Keratinocyte (primary cell): ENCODE results near the gene ZNF397. TPM values are rescaled to one million over a fixed set of nuclear protein-coding genes. Genes with fewer than 3 reads are reported as not detected.

Experiments used
- DNase-seq: peaks from one replicate; pipeline ENCODE4 v3.0.0-alpha.2; 2011; ENCODE audit warnings: low read depth, missing footprints, low spot score
- FAIRE-seq: peaks from 2 replicates; lab custom pipeline; 2011; peaks lifted over from hg19 to GRCh38; lab: Jason Lieb, UNC
- H2AFZ ChIP-seq: 2 replicates; pipeline ENCODE4 v1.6.0; 2012; ENCODE audit warnings: low read length, control low read depth, inconsistent platforms; ENCODE audit not compliant: control insufficient read depth
- H3K27ac ChIP-seq: 2 replicates; pipeline ENCODE4 v1.5.1; 2011; ENCODE audit warnings: low read length; ENCODE audit not compliant: control insufficient read depth, insufficient read depth
- H3K27me3 ChIP-seq: 3 replicates; pipeline ENCODE4 v1.6.0; 2011; ENCODE audit warnings: low read length; ENCODE audit not compliant: control insufficient read depth, insufficient read depth; ENCODE audit errors: extremely low read depth
- H3K36me3 ChIP-seq, 2 experiments: 2 replicates in 1 of 2; 3 replicates in 1 of 2; pipeline ENCODE4 v1.5.1; 2011; ENCODE audit warnings: low read length in 2 of 2, mild to moderate bottlenecking in 1 of 2; ENCODE audit not compliant: control insufficient read depth in 2 of 2, insufficient read depth in 2 of 2; ENCODE audit errors: extremely low read depth in 1 of 2
- H3K4me1 ChIP-seq: 3 replicates; pipeline ENCODE4 v1.5.1; 2011; ENCODE audit warnings: low read length; ENCODE audit not compliant: control insufficient read depth, insufficient read depth; ENCODE audit errors: extremely low read depth
- H3K4me2 ChIP-seq: 3 replicates; pipeline ENCODE4 v1.6.0; 2011; ENCODE audit warnings: low read depth, low read length; ENCODE audit not compliant: control insufficient read depth, insufficient read depth; ENCODE audit errors: extremely low read depth
- H3K4me3 ChIP-seq, 3 experiments: fragments of 200-600 bp in 1 of 3; sonication (generic) in 1 of 3; 2 replicates in 2 of 3; 3 replicates in 1 of 3; pipeline ENCODE4 v1.5.1; 2011 to 2016; ENCODE audit warnings: low read length in 3 of 3, mild to moderate bottlenecking in 3 of 3, control low read depth in 2 of 3, inconsistent platforms in 1 of 3, low read depth in 1 of 3, mixed read lengths in 1 of 3, mixed run types in 1 of 3, moderate library complexity in 1 of 3; ENCODE audit not compliant: control insufficient read depth in 2 of 3, insufficient read depth in 2 of 3; ENCODE audit errors: extremely low read depth in 1 of 3
- H3K79me2 ChIP-seq: 2 replicates; pipeline ENCODE4 v1.6.0; 2012; ENCODE audit warnings: low read length; ENCODE audit not compliant: control insufficient read depth, insufficient read depth
- H3K9ac ChIP-seq: 3 replicates; pipeline ENCODE4 v1.6.0; 2011; ENCODE audit warnings: low read length; ENCODE audit not compliant: control insufficient read depth, insufficient read depth; ENCODE audit errors: extremely low read depth
- H3K9me1 ChIP-seq: 3 replicates; pipeline ENCODE4 v1.6.0; 2011; ENCODE audit warnings: low read length; ENCODE audit not compliant: control insufficient read depth, insufficient read depth; ENCODE audit errors: extremely low read depth
- H3K9me3 ChIP-seq: 2 replicates; pipeline ENCODE4 v1.5.1; 2012; ENCODE audit warnings: low read depth, low read length; ENCODE audit not compliant: control insufficient read depth
- H4K20me1 ChIP-seq: 3 replicates; pipeline ENCODE4 v1.6.0; 2011; ENCODE audit warnings: low read length; ENCODE audit not compliant: control insufficient read depth, insufficient read depth; ENCODE audit errors: extremely low read depth
- EZH2 ChIP-seq: IDR thresholded peaks from one replicate; pipeline ENCODE4 v1.6.1; 2012; ENCODE audit warnings: inconsistent platforms, mild to moderate bottlenecking, low read length, moderate library complexity
- dilution Hi-C: fragments of 300-500 bp; cut with MboI; formaldehyde crosslinking; loops from one replicate; pipeline ENCODE4 v1.7.0; 2020; ENCODE audit warnings: low sequenced_read_pairs; ENCODE audit not compliant: extremely low pct_ligation_motif_present
- polyA plus RNA-seq, 5 experiments: library from polyadenylated mRNA; depleted of rRNA in 3 of 5; stranded (reverse) in 3 of 5; stranded (forward) in 1 of 5; unstranded in 1 of 5; fragments of >200 nt; gene quantifications; 1 replicate in 1 of 5; 2 replicates in 3 of 5; 3 replicates in 1 of 5; pipeline versions ENCODE4 v1.2.1 to v1.2.3, GENCODE V29; 2011 to 2012; ENCODE audit warnings: missing spikeins in 2 of 5, low read depth in 1 of 5, low replicate concordance in 1 of 5
- TF ChIP-seq, protein P1 (sequence below), 3 experiments: IDR thresholded peaks in 1 of 3; conservative IDR thresholded peaks in 1 of 3; optimal IDR thresholded peaks in 1 of 3; 2 replicates in 2 of 3; 3 replicates in 1 of 3; pipeline versions ENCODE3 to v1.5.1; 2011; ENCODE audit warnings: low read length in 3 of 3, mild to moderate bottlenecking in 3 of 3, moderate library complexity in 2 of 3, control low read depth in 1 of 3, inconsistent platforms in 1 of 3; ENCODE audit not compliant: insufficient read depth in 2 of 3; ENCODE audit errors: extremely low read depth in 1 of 3

Gene ZNF397
- polyA plus RNA-seq, 1 donor (not counting 4 experiments of a cell fraction or from before 2014, with no cell fraction given) = 8.7 TPM

DNA sequence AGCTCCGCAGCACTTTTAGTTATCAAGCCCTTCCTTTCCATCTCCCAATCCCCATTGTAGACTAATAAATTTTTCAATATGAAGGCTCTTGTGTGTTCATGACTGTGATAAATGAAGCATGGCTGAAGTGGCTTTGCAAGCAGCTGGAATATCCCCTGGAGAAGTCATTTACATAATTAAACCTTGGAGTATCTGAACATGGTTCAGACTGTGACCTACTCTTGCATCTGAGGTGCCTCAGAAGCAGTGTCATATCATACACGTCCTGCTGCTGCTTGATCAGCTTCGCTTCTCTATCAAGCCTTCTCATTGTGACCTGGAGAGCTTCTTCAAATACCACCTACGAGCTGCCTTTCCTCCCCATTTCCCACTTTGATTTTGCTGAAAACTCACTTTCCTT, 48.4 kb upstream of the ZNF397 start:
- Histone ChIP-seq H3K27me3 (no peaks in the 10 kb centered on the region), H2AFZ (no peak overlapping the region), H3K4me1 (no peaks in the 10 kb centered on the region), H3K79me2 (no peaks in the 10 kb centered on the region), H3K9ac (no peak overlapping the region), H3K4me2 (no peak overlapping the region), H3K9me3 (no peaks in the 10 kb centered on the region), H4K20me1 (no peaks in the 10 kb centered on the region), H3K4me3 (no peak overlapping the region), H3K27ac (no peak overlapping the region), H3K36me3 (no peaks in the 10 kb centered on the region), H3K9me1 (no peaks in the 10 kb centered on the region)
- DNase-seq (no peak), FAIRE-seq (no peak)
- TF ChIP-seq EZH2 = no peak
- TF ChIP-seq, protein P1, sequence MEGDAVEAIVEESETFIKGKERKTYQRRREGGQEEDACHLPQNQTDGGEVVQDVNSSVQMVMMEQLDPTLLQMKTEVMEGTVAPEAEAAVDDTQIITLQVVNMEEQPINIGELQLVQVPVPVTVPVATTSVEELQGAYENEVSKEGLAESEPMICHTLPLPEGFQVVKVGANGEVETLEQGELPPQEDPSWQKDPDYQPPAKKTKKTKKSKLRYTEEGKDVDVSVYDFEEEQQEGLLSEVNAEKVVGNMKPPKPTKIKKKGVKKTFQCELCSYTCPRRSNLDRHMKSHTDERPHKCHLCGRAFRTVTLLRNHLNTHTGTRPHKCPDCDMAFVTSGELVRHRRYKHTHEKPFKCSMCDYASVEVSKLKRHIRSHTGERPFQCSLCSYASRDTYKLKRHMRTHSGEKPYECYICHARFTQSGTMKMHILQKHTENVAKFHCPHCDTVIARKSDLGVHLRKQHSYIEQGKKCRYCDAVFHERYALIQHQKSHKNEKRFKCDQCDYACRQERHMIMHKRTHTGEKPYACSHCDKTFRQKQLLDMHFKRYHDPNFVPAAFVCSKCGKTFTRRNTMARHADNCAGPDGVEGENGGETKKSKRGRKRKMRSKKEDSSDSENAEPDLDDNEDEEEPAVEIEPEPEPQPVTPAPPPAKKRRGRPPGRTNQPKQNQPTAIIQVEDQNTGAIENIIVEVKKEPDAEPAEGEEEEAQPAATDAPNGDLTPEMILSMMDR (optimal IDR thresholded peaks at IDR 0.05 in 1 of 3, IDR thresholded peaks at IDR 0.05 in 1 of 3, conservative IDR thresholded peaks at IDR 0.05 in 1 of 3; ENCODE audit: extremely low read depth in 1 of 3, insufficient read depth in 2 of 3, low read length in 3 of 3) = no peak
- dilution Hi-C loops = no loop called here

DNA sequence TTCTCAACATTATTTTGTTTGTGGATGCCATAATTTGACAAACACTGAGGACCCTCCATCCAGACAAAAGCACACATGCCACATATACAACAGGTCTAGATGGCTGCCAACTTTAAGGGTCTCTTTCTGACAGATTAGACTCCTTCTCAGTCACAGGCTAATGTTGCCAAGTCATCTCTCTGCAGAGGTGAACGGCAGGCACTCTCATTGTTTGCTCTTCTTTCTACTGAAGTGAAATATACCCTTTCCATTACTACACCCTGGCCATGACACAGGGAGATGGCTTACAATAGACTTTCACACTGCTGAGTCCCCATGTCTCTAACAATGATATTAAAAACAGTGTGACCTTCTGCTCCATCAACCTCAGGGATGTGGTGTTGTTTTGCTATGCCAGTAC, 47.5 kb upstream of the ZNF397 start:
- dilution Hi-C loops = no loop called here
- FAIRE-seq (no peak), DNase-seq (no peak)
- Histone ChIP-seq H3K9ac (no peak overlapping the region), H3K4me2 (no peak overlapping the region), H3K27ac (no peak overlapping the region), H3K4me3 (no peak overlapping the region), H3K9me1 (no peaks in the 10 kb centered on the region), H3K36me3 (no peaks in the 10 kb centered on the region), H3K4me1 (no peaks in the 10 kb centered on the region), H3K9me3 (no peaks in the 10 kb centered on the region), H3K27me3 (no peaks in the 10 kb centered on the region), H4K20me1 (no peaks in the 10 kb centered on the region), H2AFZ (no peak overlapping the region), H3K79me2 (no peaks in the 10 kb centered on the region)
- TF ChIP-seq EZH2 = no peak
- TF ChIP-seq, protein P1 (optimal IDR thresholded peaks at IDR 0.05 in 1 of 3, IDR thresholded peaks at IDR 0.05 in 1 of 3, conservative IDR thresholded peaks at IDR 0.05 in 1 of 3; ENCODE audit: extremely low read depth in 1 of 3, insufficient read depth in 2 of 3, low read length in 3 of 3) = no peak
